GM21529 (cell line): ENCODE measurements around the gene TMEM192.
"Not testable (repeated sequence)": the region's sequence is repeated elsewhere in the genome, so short reads cannot be mapped to it uniquely, and the experiment has no call there.

Experiments
- ATAC-seq: cut with Tn5 transposase; IDR thresholded peaks from one replicate; pipeline ENCODE4 v1.9.1; 2021; ENCODE audit not compliant: unreplicated experiment

TMEM192 gene

GRCh38 chr4:165112368-165113121, at the start of gene TMEM192:
Gene TMEM192, minus strand, starts transcription at chr4:165112860. Its CDS starts 87 bp downstream, at chr4:165112773.
- ATAC-seq = peak; percentile 96

GRCh38 chr4:165158762-165159161, 46.1 kb upstream of the TMEM192 start:
- no peak for ATAC-seq

DNA sequence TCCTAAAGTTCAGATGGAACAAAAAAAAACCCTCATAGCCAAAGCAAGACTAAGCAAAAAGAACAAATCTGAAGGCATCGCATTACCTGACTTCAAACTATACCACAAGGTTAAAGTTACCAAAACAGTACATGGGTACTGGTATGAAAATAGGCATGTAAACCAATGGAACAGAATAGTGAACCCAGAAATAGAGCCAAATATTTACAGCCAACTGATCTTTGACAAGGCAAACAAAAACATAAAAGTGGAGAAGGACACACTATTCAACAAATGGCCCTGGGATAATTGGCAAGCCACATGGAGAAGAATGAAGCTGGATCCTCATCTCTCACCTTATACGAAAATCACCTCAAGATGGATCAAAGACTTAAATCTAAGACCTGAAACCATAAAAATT, 44.2 kb upstream of the TMEM192 start:
- ATAC-seq = no peak

DNA sequence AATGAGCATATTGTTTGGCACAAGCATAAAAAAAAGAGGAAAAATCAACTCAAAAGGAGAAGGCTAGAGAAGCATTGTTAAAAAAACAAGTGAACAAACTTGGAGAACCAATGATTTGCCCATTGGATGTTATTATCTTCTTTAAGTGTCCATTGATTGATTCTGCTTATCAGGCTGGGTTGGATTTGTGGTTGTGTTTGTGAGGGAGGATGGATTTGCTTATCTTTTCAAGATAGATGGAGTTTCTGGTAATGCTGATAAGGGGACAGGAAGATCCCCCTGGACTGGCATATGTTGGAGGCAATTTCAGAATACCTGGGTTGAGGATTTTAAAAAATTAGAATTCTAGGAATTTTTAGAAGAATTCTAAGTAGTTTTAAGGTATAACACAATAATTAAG, 41.8 kb upstream of the TMEM192 start:
- no peak for ATAC-seq

DNA sequence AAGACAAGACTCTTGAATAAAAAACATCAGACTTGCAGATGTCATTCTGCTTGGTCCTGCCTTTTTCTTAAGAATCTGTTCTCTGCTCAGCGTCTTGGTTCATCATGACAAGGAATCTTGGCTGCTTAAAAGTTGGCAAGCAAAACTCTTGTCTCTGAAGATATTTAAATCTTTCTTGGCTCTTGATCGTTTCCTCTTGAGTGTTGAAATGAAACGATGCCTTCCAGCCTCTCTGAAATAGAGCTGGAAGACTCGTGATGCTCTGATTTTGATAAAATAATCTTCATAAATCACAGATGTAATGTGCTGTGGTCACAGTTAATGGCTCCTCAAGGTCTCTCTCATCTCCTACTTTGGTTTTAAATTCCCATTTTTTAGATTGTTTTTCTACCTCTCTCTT, 39.9 kb upstream of the TMEM192 start:
- ATAC-seq = no peak

DNA sequence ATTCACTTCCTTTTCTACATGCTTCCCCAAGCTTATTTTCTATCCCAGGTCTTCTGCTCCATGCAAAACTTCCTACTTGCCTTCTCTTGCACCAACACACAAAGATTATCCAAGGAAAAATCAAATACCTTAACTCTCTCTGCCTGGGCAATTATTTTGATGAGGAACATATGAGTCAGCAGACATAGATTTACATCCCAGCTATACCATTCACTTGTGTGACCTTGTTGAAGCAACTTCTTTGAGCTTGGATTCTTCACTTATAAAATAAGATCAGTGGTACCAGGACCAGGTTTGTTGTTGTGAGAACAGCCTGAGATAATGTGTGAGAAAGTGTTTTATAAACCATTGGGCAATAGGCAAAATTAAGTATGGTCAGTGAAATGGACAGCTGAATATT, 39.1 kb upstream of the TMEM192 start:
- no peak for ATAC-seq

- ATAC-seq = no peak
Measured at GRCh38 chr4:165150545-165150944, 37.9 kb upstream of the TMEM192 start.

GRCh38 chr4:165138843-165139242, 26.2 kb upstream of the TMEM192 start:
- no peak for ATAC-seq

DNA sequence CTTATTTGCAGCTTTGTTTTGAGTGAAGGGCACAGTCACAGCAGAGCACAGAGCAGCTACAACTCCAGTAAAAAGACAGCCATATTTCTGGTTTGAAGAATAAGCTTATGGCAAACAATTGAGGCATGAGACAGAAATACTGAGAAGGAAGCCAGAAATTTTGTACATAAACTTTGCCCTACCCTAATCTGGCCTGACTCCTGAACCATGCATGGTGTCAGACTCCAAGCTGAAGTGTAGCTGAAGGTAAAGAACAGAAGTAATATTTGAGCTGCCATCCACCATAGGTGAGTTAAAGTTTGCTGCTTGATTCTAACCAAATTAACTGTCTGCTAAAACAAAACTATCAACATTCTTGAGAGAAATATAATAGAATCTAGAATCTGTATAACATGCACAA, 24.5 kb upstream of the TMEM192 start:
- no peak for ATAC-seq

DNA sequence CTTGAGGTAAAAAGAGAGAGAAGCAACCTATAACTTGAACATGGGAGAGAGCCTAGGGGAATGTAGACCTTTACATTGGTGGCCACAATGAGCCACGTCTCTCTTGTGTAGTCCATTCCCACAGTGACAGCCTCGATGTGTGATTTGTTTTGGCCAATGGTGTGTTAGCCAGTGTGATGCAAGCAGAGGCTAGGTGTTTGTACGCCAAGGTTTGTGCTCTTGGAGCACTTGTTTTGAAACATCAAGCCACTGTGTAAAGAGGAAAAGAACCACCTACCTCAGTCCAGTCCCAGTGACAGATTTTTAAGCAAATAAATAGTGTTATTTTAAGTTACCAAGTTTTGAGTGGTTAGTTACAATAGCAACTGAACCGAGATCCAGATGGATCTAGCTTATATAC, 23.9 kb upstream of the TMEM192 start:
- ATAC-seq = no peak

- no peak for ATAC-seq
Measured at GRCh38 chr4:165133150-165133549, 20.5 kb upstream of the TMEM192 start.

- peak; percentile 77 for ATAC-seq
Measured at GRCh38 chr4:165131247-165131832, 18.7 kb upstream of the TMEM192 start.

- ATAC-seq = no peak
Measured at GRCh38 chr4:165129924-165130323, 17.3 kb upstream of the TMEM192 start.

GRCh38 chr4:165125869-165126499, 13.3 kb upstream of the TMEM192 start:
- not testable (repeated sequence) for ATAC-seq

DNA sequence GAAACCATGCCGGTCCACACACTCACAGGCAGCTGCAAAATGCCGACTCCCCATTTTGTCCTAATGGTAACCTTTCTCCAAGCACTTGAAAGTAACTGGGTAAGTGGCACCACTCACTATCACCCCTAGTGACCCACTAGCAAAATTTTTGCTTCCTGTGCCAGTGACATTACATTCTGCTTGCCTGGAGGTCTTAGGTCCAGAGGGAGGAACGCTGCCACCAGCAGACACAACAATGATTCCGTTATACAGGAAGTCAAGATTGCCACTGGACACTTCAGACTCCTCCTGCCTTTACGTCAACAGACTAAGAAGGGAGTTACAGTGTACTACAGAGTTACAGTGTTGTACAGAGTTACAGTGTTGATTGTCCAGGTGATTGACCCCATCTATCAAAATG, 11.8 kb upstream of the TMEM192 start:
- ATAC-seq = no peak

DNA sequence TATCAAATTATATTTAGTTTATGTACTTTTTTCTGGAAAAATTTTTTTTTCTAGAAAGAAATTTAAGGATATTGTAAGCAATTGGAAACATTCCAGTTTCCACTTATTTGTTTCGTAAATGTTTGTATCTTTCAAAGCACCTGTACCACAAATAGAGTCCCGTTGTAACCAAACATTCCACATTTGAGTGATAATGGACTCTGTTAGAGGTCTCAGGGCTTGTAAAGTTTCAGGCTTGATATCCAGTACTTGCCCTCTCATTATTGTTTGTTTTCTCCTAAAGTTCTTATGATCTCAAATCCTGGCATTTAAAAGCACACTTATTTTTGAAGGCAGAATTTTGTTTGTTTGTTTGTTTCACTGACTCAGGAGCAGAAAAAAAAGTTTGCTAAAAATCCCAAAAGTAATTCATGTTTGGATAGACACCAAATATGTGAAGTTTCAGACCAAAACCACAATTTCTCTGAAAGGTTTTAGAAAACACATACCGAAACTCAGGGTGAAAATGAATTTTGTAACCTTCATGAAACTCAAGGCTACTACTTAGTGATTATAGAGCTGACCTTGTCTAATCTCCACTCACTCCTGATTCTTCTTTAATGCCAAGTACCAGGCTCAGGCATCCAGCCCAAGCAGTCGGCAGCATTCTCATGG, 5.7 kb upstream of the TMEM192 start:
- ATAC-seq = peak; percentile 86

GRCh38 chr4:165115301-165115700, 2.6 kb upstream of the TMEM192 start:
- no peak for ATAC-seq

GRCh38 chr4:165111906-165112367, 723 bp downstream of the TMEM192 start:
- ATAC-seq = no peak

- no peak for ATAC-seq
Measured at GRCh38 chr4:165106518-165106917, 6.1 kb downstream of the TMEM192 start.

DNA sequence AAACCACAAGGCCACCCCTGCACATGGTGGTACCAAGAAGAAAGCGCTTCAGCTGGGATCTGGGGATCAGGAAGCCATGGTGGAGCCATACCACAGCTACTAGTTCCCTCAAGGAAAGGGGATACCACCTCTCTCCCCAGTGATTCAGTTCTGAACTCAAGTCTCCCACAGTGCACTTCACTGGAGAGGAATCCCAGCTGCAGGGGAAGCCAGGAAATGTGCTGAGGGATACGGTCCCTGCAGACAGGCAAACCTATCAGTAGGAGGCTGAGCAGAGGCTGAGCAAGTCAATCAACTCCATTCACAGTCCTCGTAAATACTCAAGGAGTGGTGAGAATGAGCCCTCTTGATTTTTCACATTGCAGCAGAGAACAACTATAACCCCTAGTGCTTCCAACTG, 11.0 kb downstream of the TMEM192 start:
- ATAC-seq = no peak

DNA sequence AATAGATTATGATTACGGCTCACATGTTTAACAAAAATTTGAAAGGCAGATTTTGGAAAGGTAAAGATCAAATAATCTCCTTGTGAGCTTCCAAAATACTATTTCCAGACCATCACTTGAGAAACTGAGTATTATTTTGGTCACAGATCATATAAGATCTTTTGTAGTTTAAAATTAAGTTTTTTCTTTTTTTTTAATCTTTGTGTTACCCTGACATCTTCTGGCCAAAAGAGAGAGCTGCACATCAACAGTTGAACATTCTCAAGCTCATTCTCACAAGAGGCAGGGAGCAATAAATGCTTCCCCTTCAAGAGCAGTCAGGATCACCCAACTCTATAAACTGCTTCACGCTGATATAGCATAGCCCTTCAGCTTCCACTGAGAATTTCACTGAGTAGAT, 15.9 kb downstream of the TMEM192 start:
- ATAC-seq = no peak

DNA sequence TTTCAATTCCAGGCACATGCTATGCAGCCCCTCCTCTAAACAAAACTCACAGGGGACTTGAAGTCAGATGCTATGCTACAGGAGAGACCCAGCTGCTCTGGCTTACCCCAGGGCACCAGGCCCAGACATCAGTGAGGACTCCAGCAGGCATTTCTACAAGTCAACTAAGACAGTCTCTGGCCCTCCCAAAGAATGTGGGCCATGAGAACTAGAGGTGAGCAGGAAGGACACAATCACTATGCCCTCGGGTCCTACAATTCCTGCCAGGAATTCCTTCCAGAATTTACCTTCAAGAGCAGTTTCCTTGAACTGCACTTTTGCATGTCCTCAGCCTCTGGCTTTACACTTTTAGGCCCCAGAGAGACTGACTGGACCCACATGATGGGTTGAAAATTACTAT, 17.4 kb downstream of the TMEM192 start:
- ATAC-seq = no peak
